Ishikawa (cell line): ENCODE results near the gene EML1.

Source experiments
- CEBPB ChIP-seq: IDR thresholded peaks from 2 replicates; pipeline ENCODE4 v1.6.1; 2012
- CREB1 ChIP-seq: IDR thresholded peaks from 2 replicates; pipeline ENCODE4 v1.6.1; 2012; ENCODE audit warnings: low read depth
- EGR1 ChIP-seq: IDR thresholded peaks from 2 replicates; pipeline ENCODE4 v1.6.1; 2012
- EP300 ChIP-seq: IDR thresholded peaks from 2 replicates; pipeline ENCODE4 v1.6.1; 2012; ENCODE audit warnings: borderline replicate concordance
- FOXM1 ChIP-seq: IDR thresholded peaks from 2 replicates; pipeline ENCODE4 v1.6.1; 2012; ENCODE audit warnings: low read depth, borderline replicate concordance
- MAX ChIP-seq: IDR thresholded peaks from 2 replicates; pipeline ENCODE4 v1.6.1; 2012
- NFIC ChIP-seq: IDR thresholded peaks from 2 replicates; pipeline ENCODE4 v1.6.1; 2012
- RAD21 ChIP-seq: IDR thresholded peaks from 2 replicates; pipeline ENCODE4 v1.6.1; 2012; ENCODE audit warnings: low read depth
- TAF1 ChIP-seq: IDR thresholded peaks from 2 replicates; pipeline ENCODE4 v1.6.1; 2012; ENCODE audit warnings: low read depth, mild to moderate bottlenecking
- TCF12 ChIP-seq: IDR thresholded peaks from 2 replicates; pipeline ENCODE4 v1.6.1; 2012; ENCODE audit warnings: low read depth
- TEAD4 ChIP-seq: IDR thresholded peaks from 2 replicates; pipeline ENCODE4 v1.6.1; 2012
- YY1 ChIP-seq: IDR thresholded peaks from 2 replicates; pipeline ENCODE4 v1.6.1; 2012; ENCODE audit warnings: low read depth
- ZBTB7A ChIP-seq: IDR thresholded peaks from 2 replicates; pipeline ENCODE4 v1.6.1; 2012; ENCODE audit warnings: low read depth
- TF ChIP-seq, protein P1 (sequence below): IDR thresholded peaks from 2 replicates; pipeline ENCODE4 v1.6.1; 2012
- TF ChIP-seq, protein P2 (sequence below): IDR thresholded peaks from 2 replicates; pipeline ENCODE4 v1.6.1; 2012; ENCODE audit warnings: low read depth, mild to moderate bottlenecking

The EML1 gene

GRCh38 chr14:99937475-99938244, 144.4 kb downstream of the EML1 start:
- no peak for TF ChIP-seq TAF1
- no peak for TF ChIP-seq EGR1
- no peak for TF ChIP-seq EP300
- no peak for TF ChIP-seq YY1
- no peak for TF ChIP-seq TEAD4
- no peak for TF ChIP-seq TCF12
- TF ChIP-seq NFIC = no peak
- TF ChIP-seq, protein P1, sequence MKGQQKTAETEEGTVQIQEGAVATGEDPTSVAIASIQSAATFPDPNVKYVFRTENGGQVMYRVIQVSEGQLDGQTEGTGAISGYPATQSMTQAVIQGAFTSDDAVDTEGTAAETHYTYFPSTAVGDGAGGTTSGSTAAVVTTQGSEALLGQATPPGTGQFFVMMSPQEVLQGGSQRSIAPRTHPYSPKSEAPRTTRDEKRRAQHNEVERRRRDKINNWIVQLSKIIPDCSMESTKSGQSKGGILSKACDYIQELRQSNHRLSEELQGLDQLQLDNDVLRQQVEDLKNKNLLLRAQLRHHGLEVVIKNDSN = no peak
- no peak for TF ChIP-seq FOXM1
- TF ChIP-seq, protein P2, sequence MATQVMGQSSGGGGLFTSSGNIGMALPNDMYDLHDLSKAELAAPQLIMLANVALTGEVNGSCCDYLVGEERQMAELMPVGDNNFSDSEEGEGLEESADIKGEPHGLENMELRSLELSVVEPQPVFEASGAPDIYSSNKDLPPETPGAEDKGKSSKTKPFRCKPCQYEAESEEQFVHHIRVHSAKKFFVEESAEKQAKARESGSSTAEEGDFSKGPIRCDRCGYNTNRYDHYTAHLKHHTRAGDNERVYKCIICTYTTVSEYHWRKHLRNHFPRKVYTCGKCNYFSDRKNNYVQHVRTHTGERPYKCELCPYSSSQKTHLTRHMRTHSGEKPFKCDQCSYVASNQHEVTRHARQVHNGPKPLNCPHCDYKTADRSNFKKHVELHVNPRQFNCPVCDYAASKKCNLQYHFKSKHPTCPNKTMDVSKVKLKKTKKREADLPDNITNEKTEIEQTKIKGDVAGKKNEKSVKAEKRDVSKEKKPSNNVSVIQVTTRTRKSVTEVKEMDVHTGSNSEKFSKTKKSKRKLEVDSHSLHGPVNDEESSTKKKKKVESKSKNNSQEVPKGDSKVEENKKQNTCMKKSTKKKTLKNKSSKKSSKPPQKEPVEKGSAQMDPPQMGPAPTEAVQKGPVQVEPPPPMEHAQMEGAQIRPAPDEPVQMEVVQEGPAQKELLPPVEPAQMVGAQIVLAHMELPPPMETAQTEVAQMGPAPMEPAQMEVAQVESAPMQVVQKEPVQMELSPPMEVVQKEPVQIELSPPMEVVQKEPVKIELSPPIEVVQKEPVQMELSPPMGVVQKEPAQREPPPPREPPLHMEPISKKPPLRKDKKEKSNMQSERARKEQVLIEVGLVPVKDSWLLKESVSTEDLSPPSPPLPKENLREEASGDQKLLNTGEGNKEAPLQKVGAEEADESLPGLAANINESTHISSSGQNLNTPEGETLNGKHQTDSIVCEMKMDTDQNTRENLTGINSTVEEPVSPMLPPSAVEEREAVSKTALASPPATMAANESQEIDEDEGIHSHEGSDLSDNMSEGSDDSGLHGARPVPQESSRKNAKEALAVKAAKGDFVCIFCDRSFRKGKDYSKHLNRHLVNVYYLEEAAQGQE = no peak
- no peak for TF ChIP-seq CREB1

- no peak for TF ChIP-seq TCF12
- TF ChIP-seq, protein P1 = no peak
- TF ChIP-seq EP300 = no peak
- no peak for TF ChIP-seq MAX
- no peak for TF ChIP-seq ZBTB7A
- no peak for TF ChIP-seq TEAD4
- TF ChIP-seq YY1 = no peak
- TF ChIP-seq EGR1 = no peak
- TF ChIP-seq CREB1 = no peak
- TF ChIP-seq RAD21 = no peak
- TF ChIP-seq CEBPB = no peak
- TF ChIP-seq, protein P2 = no peak
- TF ChIP-seq NFIC = no peak
- TF ChIP-seq TAF1 = no peak
Measured at GRCh38 chr14:99938376-99938775, 145.2 kb downstream of the EML1 start.

DNA sequence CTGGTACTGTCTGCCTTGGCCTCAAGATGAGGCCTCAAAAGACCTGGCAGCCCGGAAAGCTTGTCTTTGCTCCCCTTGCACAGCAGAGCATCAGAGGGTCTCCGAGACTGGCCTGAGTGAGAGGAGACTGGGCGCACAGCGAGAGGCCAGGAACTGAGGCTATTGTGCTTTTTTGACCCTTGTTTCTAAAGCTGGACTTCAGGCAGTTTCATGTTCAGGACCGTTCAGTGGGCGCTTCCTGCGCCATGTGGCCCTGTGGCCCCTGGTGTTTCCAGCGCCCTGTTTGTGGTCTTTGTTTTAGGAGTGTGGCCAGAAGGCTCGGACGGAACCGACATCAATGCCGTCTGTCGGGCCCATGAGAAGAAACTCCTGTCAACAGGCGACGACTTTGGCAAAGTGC, 145.7 kb downstream of the EML1 start:
- TF ChIP-seq, protein P2 = no peak
- TF ChIP-seq CREB1 (no peak), NFIC (no peak), RAD21 (no peak), CEBPB (no peak), TEAD4 (no peak), FOXM1 (no peak), YY1 (no peak), TAF1 (no peak), MAX (no peak), EP300 (no peak), ZBTB7A (no peak), EGR1 (no peak), TCF12 (no peak)
- TF ChIP-seq, protein P1 = no peak

GRCh38 chr14:99939421-99939820, 146.2 kb downstream of the EML1 start:
- no peak for TF ChIP-seq EGR1
- TF ChIP-seq NFIC = no peak
- no peak for TF ChIP-seq TEAD4
- TF ChIP-seq RAD21 = no peak
- TF ChIP-seq TCF12 = no peak
- TF ChIP-seq CEBPB = no peak
- TF ChIP-seq, protein P2 = no peak
- TF ChIP-seq, protein P1 = no peak
